ENCODE results near the gene SPEG. TPM values are rescaled to one million over a fixed set of nuclear protein-coding genes. Genes with fewer than 3 reads are reported as not detected.

The SPEG gene
- total and polyA plus RNA-seq, 2 of the 13 experiments (the other 11 are each of a cell fraction or from before 2014, with no cell fraction given), result 0.18 to 0.24 TPM

DNA sequence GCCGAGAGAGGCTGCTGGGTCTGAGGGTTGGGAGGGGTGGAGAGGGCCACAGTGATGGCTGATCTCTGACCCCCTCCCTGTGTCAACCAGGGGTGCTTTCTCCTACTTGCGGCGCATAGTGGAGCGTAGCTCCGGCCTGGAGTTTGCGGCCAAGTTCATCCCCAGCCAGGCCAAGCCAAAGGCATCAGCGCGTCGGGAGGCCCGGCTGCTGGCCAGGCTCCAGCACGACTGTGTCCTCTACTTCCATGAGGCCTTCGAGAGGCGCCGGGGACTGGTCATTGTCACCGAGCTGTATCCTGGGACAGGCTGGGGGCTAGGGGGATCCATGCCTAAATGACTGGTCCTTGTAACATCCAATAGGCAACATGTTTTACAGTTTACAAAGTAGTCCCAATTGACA lies 43.2 kb downstream of the SPEG start:
- no peak for DNase-seq (ENCODE audit: low spot score)
- ATAC-seq, result no peak
- Histone ChIP-seq H3K79me2 (ENCODE audit: insufficient read depth, low read length) (no peaks in the 10 kb centered on the region), H3K27ac (ENCODE audit: extremely low read length, insufficient read depth, low read length) (no peak overlapping the region), H3K4me2 (ENCODE audit: low read depth, low read length) (no peak overlapping the region), H3K4me3 (replicated peaks in 1 of 3; ENCODE audit: insufficient read depth in 1 of 3, low read depth in 2 of 3, low read length in 3 of 3) (no peak overlapping the region), H3K36me3 (replicated peaks in 1 of 2; ENCODE audit: control insufficient read depth in 1 of 2, insufficient read depth in 2 of 2, low read length in 2 of 2) (no peaks in the 10 kb centered on the region), H3K9me3 (ENCODE audit: low read length) (no peaks in the 10 kb centered on the region), H2AFZ (ENCODE audit: low read length) (no peak overlapping the region), H3K9ac (ENCODE audit: insufficient read depth, low read depth, low read length) (no peak overlapping the region), H4K20me1 (ENCODE audit: insufficient read depth, low read length) (no peaks in the 10 kb centered on the region; the same call in 1 of the 2 replicates), H3K4me1 (ENCODE audit: insufficient read depth, low read length) (peaks cover 5% of the 10 kb centered on the region; the same call in 1 of the 2 replicates), H3K27me3 (ENCODE audit: control insufficient read depth in 1 of 2, insufficient read depth in 2 of 2, low read length in 2 of 2) (peaks cover 27 to 84% of the 10 kb centered on the region in 2 experiments)
- WGBS (ENCODE audit: low lambda C conversion rate), result 0% methylated on average over 2 of the region's 15 CpGs
- POLR2A ChIA-PET, result no interaction called here
- no peak for FAIRE-seq
- in situ Hi-C loops (cut with HindIII; ENCODE audit: extremely low pct_ligation_motif_present, low pct_unique_long_range_greater_than_20kb), result loop anchor here (10.0 kb wide), 1 partner anchor 47 kb away; no protein-coding TSS in a partner anchor
- CTCF ChIA-PET (ENCODE audit: low intra/inter-chr PET ratio, low total read pairs), result interaction anchor here (3.8 kb wide), 1 partner anchor 53 kb away, joined by 39 read pairs; no protein-coding TSS in a partner anchor
- intact Hi-C loops (cut with micrococcal nuclease; ENCODE audit: unreplicated experiment), result loop anchor here (2.0 kb wide), 1 partner anchor 43 kb away; no protein-coding TSS in a partner anchor
- TF ChIP-seq ZNF790 (CRISPR knock-in tag; IDR thresholded peaks at IDR 0.05; ENCODE audit: borderline replicate concordance), result no peak
- TF ChIP-seq HOXA3 (CRISPR knock-in tag; IDR thresholded peaks at IDR 0.05), result no peak
- no TSS peak for BruUV-seq (replicated peaks)

- no peaks in the 10 kb centered on the region; the same call in 1 of the 2 replicates for H4K20me1 ChIP-seq (ENCODE audit: insufficient read depth, low read length)
- H3K4me1 ChIP-seq (ENCODE audit: insufficient read depth, low read length), result peaks cover 7% of the 10 kb centered on the region
- H3K4me3 ChIP-seq (replicated peaks in 1 of 3; ENCODE audit: insufficient read depth in 1 of 3, low read depth in 2 of 3, low read length in 3 of 3), result no peak overlapping the region
- in situ Hi-C loops (cut with HindIII; ENCODE audit: extremely low pct_ligation_motif_present, low pct_unique_long_range_greater_than_20kb), result loop anchor here (10.0 kb wide), 1 partner anchor 46 kb away; no protein-coding TSS in a partner anchor
- ChIA-PET POLR2A (no interaction called here), CTCF (ENCODE audit: low intra/inter-chr PET ratio, low total read pairs) (interaction anchor here (3.8 kb wide), 1 partner anchor 51 kb away, joined by 39 read pairs; no protein-coding TSS in a partner anchor)
- intact Hi-C loops (cut with micrococcal nuclease; ENCODE audit: unreplicated experiment), result no loop called here
- DNase-seq (ENCODE audit: low spot score) (no peak), ATAC-seq (no peak), FAIRE-seq (no peak)
- no peaks in the 10 kb centered on the region for H3K36me3 ChIP-seq (replicated peaks in 1 of 2; ENCODE audit: control insufficient read depth in 1 of 2, insufficient read depth in 2 of 2, low read length in 2 of 2)
- H3K27ac ChIP-seq (ENCODE audit: extremely low read length, insufficient read depth, low read length), result no peak overlapping the region
- no peaks in the 10 kb centered on the region for H3K9me3 ChIP-seq (ENCODE audit: low read length)
- no peak overlapping the region for H3K4me2 ChIP-seq (ENCODE audit: low read depth, low read length)
- 0% methylated on average over 5 of the region's 8 CpGs for WGBS (ENCODE audit: low lambda C conversion rate)
- peaks cover 33 to 82% of the 10 kb centered on the region in 2 experiments for H3K27me3 ChIP-seq (ENCODE audit: control insufficient read depth in 1 of 2, insufficient read depth in 2 of 2, low read length in 2 of 2)
- H2AFZ ChIP-seq (ENCODE audit: low read length), result no peak overlapping the region
- BruUV-seq (replicated peaks), result no TSS peak
- no peak overlapping the region for H3K9ac ChIP-seq (ENCODE audit: insufficient read depth, low read depth, low read length)
- no peaks in the 10 kb centered on the region for H3K79me2 ChIP-seq (ENCODE audit: insufficient read depth, low read length)
- no peak for TF ChIP-seq PRMT3 (CRISPR knock-in tag; IDR thresholded peaks at IDR 0.05; ENCODE audit: borderline replicate concordance, low read depth)
- TF ChIP-seq, protein P1, sequence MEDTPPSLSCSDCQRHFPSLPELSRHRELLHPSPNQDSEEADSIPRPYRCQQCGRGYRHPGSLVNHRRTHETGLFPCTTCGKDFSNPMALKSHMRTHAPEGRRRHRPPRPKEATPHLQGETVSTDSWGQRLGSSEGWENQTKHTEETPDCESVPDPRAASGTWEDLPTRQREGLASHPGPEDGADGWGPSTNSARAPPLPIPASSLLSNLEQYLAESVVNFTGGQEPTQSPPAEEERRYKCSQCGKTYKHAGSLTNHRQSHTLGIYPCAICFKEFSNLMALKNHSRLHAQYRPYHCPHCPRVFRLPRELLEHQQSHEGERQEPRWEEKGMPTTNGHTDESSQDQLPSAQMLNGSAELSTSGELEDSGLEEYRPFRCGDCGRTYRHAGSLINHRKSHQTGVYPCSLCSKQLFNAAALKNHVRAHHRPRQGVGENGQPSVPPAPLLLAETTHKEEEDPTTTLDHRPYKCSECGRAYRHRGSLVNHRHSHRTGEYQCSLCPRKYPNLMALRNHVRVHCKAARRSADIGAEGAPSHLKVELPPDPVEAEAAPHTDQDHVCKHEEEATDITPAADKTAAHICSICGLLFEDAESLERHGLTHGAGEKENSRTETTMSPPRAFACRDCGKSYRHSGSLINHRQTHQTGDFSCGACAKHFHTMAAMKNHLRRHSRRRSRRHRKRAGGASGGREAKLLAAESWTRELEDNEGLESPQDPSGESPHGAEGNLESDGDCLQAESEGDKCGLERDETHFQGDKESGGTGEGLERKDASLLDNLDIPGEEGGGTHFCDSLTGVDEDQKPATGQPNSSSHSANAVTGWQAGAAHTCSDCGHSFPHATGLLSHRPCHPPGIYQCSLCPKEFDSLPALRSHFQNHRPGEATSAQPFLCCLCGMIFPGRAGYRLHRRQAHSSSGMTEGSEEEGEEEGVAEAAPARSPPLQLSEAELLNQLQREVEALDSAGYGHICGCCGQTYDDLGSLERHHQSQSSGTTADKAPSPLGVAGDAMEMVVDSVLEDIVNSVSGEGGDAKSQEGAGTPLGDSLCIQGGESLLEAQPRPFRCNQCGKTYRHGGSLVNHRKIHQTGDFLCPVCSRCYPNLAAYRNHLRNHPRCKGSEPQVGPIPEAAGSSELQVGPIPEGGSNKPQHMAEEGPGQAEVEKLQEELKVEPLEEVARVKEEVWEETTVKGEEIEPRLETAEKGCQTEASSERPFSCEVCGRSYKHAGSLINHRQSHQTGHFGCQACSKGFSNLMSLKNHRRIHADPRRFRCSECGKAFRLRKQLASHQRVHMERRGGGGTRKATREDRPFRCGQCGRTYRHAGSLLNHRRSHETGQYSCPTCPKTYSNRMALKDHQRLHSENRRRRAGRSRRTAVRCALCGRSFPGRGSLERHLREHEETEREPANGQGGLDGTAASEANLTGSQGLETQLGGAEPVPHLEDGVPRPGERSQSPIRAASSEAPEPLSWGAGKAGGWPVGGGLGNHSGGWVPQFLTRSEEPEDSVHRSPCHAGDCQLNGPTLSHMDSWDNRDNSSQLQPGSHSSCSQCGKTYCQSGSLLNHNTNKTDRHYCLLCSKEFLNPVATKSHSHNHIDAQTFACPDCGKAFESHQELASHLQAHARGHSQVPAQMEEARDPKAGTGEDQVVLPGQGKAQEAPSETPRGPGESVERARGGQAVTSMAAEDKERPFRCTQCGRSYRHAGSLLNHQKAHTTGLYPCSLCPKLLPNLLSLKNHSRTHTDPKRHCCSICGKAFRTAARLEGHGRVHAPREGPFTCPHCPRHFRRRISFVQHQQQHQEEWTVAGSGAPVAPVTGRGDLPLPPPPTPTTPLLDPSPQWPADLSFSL (CRISPR knock-in tag; IDR thresholded peaks at IDR 0.05), result no peak
- TF ChIP-seq HOXA7 (CRISPR knock-in tag; IDR thresholded peaks at IDR 0.05), result no peak
- no peak for TF ChIP-seq ZNF18 (CRISPR knock-in tag; IDR thresholded peaks at IDR 0.05; ENCODE audit: insufficient replicate concordance)
- TF ChIP-seq ZNF343 (CRISPR knock-in tag; IDR thresholded peaks at IDR 0.05), result no peak
- no peak for TF ChIP-seq ZNF713 (CRISPR knock-in tag; IDR thresholded peaks at IDR 0.05)
Measured at GRCh38 chr2:219478916-219479315, 44.3 kb downstream of the SPEG start.
